Measurements from ENCODE around the gene VSIR.

- TF ChIP-seq REST (IDR thresholded peaks at IDR 0.05; ENCODE audit: insufficient replicate concordance, low read depth): no peak
- no peak for TF ChIP-seq CTCF (IDR thresholded peaks at IDR 0.05; ENCODE audit: insufficient read depth, low read length)
- peak; percentile 56; the same call in 1 of the 2 replicates for TF ChIP-seq POLR2AphosphoS5 (IDR thresholded peaks at IDR 0.05; ENCODE audit: low read depth)
- peak; percentile 48; the same call in 1 of the 2 replicates for TF ChIP-seq SPI1 (IDR thresholded peaks at IDR 0.05; ENCODE audit: borderline replicate concordance, low read depth)
- no peak for TF ChIP-seq GABPA (IDR thresholded peaks at IDR 0.05; ENCODE audit: low read depth)
Measured at GRCh38 chr10:71713135-71714030, 59.9 kb downstream of the VSIR start.

Data from HL-60 (cell line).